ENCODE data around the gene COLGALT1.
"Not testable (repeated sequence)": the region's sequence is repeated elsewhere in the genome, so short reads cannot be mapped to it uniquely, and the experiment has no call there.

The COLGALT1 gene

GRCh38 chr19:17532557-17532956, 22.9 kb upstream of the COLGALT1 start:
- no peak for DNase-seq (ENCODE audit: low read depth)

- DNase-seq (ENCODE audit: low read depth) = no peak
Measured at GRCh38 chr19:17534767-17535166, 20.7 kb upstream of the COLGALT1 start.

GRCh38 chr19:17536955-17537354, 18.5 kb upstream of the COLGALT1 start:
- no peak for DNase-seq (ENCODE audit: low read depth)

GRCh38 chr19:17538684-17539237, 16.7 kb upstream of the COLGALT1 start:
- no peak for DNase-seq (ENCODE audit: low read depth)

GRCh38 chr19:17539238-17540117, 16.0 kb upstream of the COLGALT1 start:
- peak; percentile 95 for DNase-seq (ENCODE audit: low read depth)

- no peak for DNase-seq (ENCODE audit: low read depth)
Measured at GRCh38 chr19:17540174-17540573, 15.3 kb upstream of the COLGALT1 start.

- no peak for DNase-seq (ENCODE audit: low read depth)
Measured at GRCh38 chr19:17541184-17541759, 14.2 kb upstream of the COLGALT1 start.

- DNase-seq (ENCODE audit: low read depth) = no peak
Measured at GRCh38 chr19:17542042-17542441, 13.4 kb upstream of the COLGALT1 start.

GRCh38 chr19:17542793-17543582, 12.5 kb upstream of the COLGALT1 start:
- no peak for DNase-seq (ENCODE audit: low read depth)

GRCh38 chr19:17543986-17544385, 11.5 kb upstream of the COLGALT1 start:
- DNase-seq (ENCODE audit: low read depth) = no peak

GRCh38 chr19:17544418-17544817, 11.0 kb upstream of the COLGALT1 start:
- no peak for DNase-seq (ENCODE audit: low read depth)

- no peak for DNase-seq (ENCODE audit: low read depth)
Measured at GRCh38 chr19:17548145-17548544, 7.3 kb upstream of the COLGALT1 start.

- DNase-seq (ENCODE audit: low read depth) = no peak
Measured at GRCh38 chr19:17549085-17549740, 6.2 kb upstream of the COLGALT1 start.

GRCh38 chr19:17550076-17550667, 5.3 kb upstream of the COLGALT1 start:
- DNase-seq (ENCODE audit: low read depth) = no peak

GRCh38 chr19:17552735-17553134, 2.7 kb upstream of the COLGALT1 start:
- not testable (repeated sequence) for DNase-seq (ENCODE audit: low read depth)

GRCh38 chr19:17553256-17553655, 2.2 kb upstream of the COLGALT1 start:
- DNase-seq (ENCODE audit: low read depth) = no peak

GRCh38 chr19:17554968-17555479, 425 bp upstream of the COLGALT1 start:
- DNase-seq (ENCODE audit: low read depth) = no peak

GRCh38 chr19:17555929-17556813, 722 bp downstream of the COLGALT1 start:
- DNase-seq (ENCODE audit: low read depth) = no peak

- no peak for DNase-seq (ENCODE audit: low read depth)
Measured at GRCh38 chr19:17556995-17557394, 1.5 kb downstream of the COLGALT1 start.

- DNase-seq (ENCODE audit: low read depth) = no peak
Measured at GRCh38 chr19:17557466-17557865, 2.0 kb downstream of the COLGALT1 start.
